SJSA1 (cell line): ENCODE data around the gene PIAS1. TPM values are rescaled to one million over a fixed set of nuclear protein-coding genes. Genes with fewer than 3 reads are reported as not detected.

Experiments used
- DNase-seq, 2 experiments: peaks; one replicate each; pipeline ENCODE4 v3.0.0-alpha.2; 2015 to 2020; ENCODE audit warnings: low spot score in 2 of 2, low read depth in 1 of 2
- H3K27ac ChIP-seq: fragments of 250-450 bp; sonication (Bioruptor Pico); 2 replicates; pipeline ENCODE4 v1.5.1; 2020; ENCODE audit warnings: mild to moderate bottlenecking, moderate library complexity
- H3K27me3 ChIP-seq: fragments of 250-450 bp; sonication (Bioruptor Pico); replicated peaks from 2 replicates; pipeline ENCODE4 v1.5.1; 2020; ENCODE audit warnings: mild to moderate bottlenecking, moderate library complexity
- H3K36me3 ChIP-seq: fragments of 250-450 bp; sonication (Bioruptor Pico); 2 replicates; pipeline ENCODE4 v1.5.1; 2020; ENCODE audit warnings: mild to moderate bottlenecking
- H3K4me1 ChIP-seq: fragments of 250-450 bp; sonication (Bioruptor Pico); replicated peaks from 2 replicates; pipeline ENCODE4 v1.6.1; 2021; ENCODE audit warnings: mild to moderate bottlenecking
- H3K4me3 ChIP-seq: fragments of 250-450 bp; sonication (Bioruptor Pico); 2 replicates; pipeline ENCODE4 v1.5.1; 2020; ENCODE audit warnings: mild to moderate bottlenecking
- H3K9me3 ChIP-seq: fragments of 250-450 bp; sonication (Bioruptor Pico); replicated peaks from 2 replicates; pipeline ENCODE4 v1.5.1; 2020; ENCODE audit warnings: mild to moderate bottlenecking
- total RNA-seq: library from RNA; depleted of rRNA; stranded (reverse); fragments of >200 nt; shearing (Covaris generic); gene quantifications from 2 replicates; pipeline ENCODE4 v1.2.3, GENCODE V29; 2014

PIAS1 gene
- total RNA-seq, 1 experiment from 2014 or later = 21.2 TPM

DNA sequence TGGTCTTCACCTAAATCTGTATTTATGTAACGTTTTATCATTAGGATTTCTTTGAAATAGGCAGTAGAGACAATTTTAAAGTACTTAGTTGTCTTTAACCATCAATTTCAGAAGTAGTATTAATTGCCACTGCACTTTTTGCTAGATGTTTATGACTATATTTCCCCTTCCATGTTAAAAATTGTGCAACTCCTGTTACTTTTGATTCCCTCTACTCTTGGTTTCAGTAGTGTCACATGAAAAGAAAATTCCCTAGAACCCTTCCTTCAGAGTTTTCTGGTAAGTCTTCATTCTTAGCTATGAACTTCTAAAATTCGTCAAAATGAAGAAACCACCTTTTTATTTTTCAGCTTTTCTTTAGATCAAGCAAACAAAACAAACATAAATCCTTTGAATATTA, 7.1 kb downstream of the PIAS1 start:
- H3K27ac ChIP-seq = no peak overlapping the region
- no peaks in the 10 kb centered on the region for H3K27me3 ChIP-seq
- no peak overlapping the region for H3K4me3 ChIP-seq
- no peak for DNase-seq
- no peaks in the 10 kb centered on the region for H3K9me3 ChIP-seq
- no peaks in the 10 kb centered on the region for H3K36me3 ChIP-seq
- H3K4me1 ChIP-seq = peaks cover 7% of the 10 kb centered on the region; the same call in 1 of the 2 replicates

DNA sequence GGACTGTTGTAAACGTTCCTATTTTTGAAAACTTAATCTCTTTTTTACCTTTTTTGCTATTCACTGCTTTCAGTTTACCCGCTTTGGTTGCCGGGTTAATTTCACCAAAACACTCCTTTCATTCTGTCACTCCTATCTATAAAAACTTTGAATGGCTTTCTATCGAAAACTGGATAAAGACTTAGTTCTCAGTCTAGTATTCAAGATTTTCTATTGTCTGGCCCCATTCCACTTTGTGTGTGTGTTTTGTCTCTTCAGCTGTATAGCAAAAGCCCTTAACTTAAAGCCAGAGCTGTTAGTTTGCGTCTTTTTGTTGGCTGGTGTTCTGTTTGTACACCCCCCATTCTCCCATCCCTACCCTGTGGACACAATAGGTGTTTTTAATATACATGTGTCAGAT, 7.5 kb downstream of the PIAS1 start:
- Histone ChIP-seq H3K4me1 (peaks cover 2% of the 10 kb centered on the region; the same call in 1 of the 2 replicates), H3K27ac (no peak overlapping the region), H3K4me3 (no peak overlapping the region), H3K9me3 (no peaks in the 10 kb centered on the region), H3K27me3 (no peaks in the 10 kb centered on the region), H3K36me3 (no peaks in the 10 kb centered on the region)
- no peak for DNase-seq

DNA sequence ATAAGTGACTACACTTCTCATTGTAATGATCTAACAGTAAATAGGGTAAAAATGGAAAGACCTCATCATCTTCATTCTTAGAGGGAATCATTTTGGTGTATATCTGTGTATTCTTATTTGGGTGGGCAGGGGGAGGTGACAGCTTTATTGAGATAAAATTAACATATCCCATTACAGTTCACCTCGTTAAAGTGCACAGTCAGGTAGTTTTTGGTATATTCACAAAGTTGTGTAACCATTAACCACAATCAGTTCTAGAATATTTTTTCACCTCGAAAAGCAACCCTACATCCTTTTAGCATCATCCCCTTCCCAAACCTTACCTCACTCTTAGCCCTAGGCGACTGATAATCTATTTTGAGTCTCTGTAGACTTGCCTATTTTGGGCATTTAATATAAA, 8.1 kb downstream of the PIAS1 start:
- no peak overlapping the region for H3K4me3 ChIP-seq
- H3K27me3 ChIP-seq = no peaks in the 10 kb centered on the region
- H3K36me3 ChIP-seq = no peaks in the 10 kb centered on the region
- no peaks in the 10 kb centered on the region for H3K9me3 ChIP-seq
- H3K4me1 ChIP-seq = no peaks in the 10 kb centered on the region
- no peak overlapping the region for H3K27ac ChIP-seq
- no peak for DNase-seq

DNA sequence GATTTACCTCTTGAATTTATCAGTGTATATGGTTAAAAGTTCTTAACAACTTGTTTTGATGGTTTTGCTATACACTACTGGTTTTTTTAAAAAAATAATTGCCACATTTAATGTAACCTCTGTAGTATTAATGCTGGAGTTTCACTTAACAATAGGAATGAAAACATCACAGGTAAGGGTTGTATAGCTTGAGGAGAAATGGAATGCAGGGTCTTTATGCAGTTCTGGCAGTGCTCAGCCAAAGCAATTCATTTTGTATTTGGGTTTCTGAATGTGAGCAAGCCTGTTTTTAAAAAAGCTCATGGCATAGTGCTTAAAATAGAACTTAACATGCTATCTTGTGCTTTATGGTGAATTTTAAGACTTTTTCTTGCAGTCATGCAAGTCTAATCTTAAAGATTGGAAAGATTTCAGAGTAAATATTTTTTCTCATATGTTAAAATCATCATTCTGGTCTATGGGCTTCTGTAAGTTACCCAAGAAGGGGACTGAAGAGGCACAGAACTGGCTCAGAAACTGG, 8.9 kb downstream of the PIAS1 start:
- Histone ChIP-seq H3K4me3 (no peak overlapping the region), H3K27me3 (no peaks in the 10 kb centered on the region), H3K36me3 (no peaks in the 10 kb centered on the region), H3K4me1 (no peaks in the 10 kb centered on the region), H3K9me3 (no peaks in the 10 kb centered on the region), H3K27ac (no peak overlapping the region)
- DNase-seq = no peak

DNA sequence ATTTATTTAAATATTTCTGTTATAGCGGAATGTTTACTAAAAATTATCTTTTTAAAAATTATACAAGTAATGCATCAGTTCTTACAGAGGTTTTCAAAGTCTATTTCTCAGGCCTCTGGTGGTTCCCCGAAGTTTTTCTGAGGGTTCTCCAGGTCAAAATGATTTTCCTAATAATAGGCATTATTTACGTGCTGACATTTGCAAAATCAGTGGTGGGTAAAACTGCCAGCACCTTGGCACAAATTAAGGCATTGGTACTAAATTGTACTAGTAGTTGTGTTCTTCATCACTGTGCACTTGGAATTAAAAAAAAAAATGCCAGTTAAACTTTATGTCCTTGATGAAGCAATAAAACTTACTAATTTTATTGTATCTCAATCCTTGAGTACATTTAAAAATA, 9.5 kb downstream of the PIAS1 start:
- Histone ChIP-seq H3K4me3 (no peak overlapping the region), H3K36me3 (no peaks in the 10 kb centered on the region), H3K9me3 (no peaks in the 10 kb centered on the region), H3K27ac (no peak overlapping the region), H3K4me1 (no peaks in the 10 kb centered on the region), H3K27me3 (no peaks in the 10 kb centered on the region)
- no peak for DNase-seq

DNA sequence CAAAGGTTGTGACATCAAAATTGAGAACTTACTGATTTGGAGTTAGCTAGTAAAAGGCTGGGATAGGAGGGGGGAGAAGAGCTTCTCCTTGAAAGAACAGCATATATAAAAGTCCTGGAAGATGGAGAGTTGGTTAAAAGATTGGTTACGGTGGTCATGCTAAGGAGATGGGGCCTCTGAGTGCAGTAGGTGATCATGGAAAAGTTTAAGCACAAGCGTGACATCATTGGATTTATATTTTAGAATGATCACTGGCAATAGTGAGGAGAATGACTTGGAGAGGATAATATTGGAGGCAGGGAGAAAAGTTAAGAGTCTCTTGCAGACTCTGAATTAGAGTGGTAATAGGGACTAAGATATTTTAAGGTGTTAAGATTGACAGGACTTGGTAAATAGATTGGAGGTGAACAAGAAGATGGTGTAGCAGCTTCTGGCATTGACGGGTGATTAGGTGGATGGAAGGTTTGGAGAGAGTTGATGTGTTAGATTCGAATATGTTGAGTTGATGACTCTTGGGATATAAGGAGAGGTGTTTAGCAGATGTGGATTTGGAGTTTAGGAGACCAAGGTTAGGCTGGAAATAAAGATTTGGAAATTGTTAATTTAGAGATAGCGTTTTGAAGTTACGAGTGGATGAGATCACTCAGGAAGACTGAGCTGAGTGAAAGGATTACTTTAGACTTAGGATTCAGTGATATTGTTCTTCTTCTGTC, 19.6 kb downstream of the PIAS1 start:
- Histone ChIP-seq H3K27me3 (no peaks in the 10 kb centered on the region), H3K9me3 (no peaks in the 10 kb centered on the region), H3K4me1 (no peaks in the 10 kb centered on the region), H3K36me3 (no peaks in the 10 kb centered on the region), H3K27ac (no peak overlapping the region), H3K4me3 (no peak overlapping the region)
- no peak for DNase-seq

DNA sequence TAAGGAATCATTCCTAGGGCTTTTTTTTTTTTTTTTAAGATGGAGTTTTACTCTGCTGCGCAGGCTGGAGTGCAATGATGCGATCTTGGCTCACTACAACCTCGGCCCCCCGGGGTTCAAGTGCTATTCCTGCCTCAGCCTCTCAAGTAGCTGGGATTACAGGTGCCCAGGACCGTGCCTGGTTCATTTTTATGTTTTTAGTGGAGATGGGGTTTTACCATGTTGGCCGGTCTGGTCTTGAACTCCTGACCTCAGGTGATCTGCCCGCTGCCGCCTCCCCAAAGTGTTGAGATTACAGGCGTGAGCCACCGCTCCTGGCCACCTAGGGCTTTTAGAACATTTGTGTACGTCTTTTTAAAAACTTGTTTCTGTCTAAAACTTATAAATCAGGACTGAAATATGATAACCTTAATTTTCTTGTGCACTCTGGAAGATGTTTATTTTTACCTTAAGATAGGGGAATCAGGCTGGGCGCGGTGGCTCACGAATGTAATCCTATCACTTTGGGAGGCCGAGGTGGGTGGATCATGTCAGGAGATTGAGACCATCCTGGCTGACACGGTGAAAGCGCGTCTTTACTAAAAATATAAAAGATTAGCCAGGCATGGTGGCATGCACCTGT, 21.8 kb downstream of the PIAS1 start:
- no peaks in the 10 kb centered on the region for H3K27me3 ChIP-seq
- no peak overlapping the region for H3K27ac ChIP-seq
- no peak overlapping the region for H3K4me3 ChIP-seq
- H3K9me3 ChIP-seq = no peaks in the 10 kb centered on the region
- 0 out of 2 replicates have a peak, but pooled peaks cover 4% of the 10 kb centered on the region for H3K36me3 ChIP-seq
- no peak for DNase-seq
- no peaks in the 10 kb centered on the region for H3K4me1 ChIP-seq

DNA sequence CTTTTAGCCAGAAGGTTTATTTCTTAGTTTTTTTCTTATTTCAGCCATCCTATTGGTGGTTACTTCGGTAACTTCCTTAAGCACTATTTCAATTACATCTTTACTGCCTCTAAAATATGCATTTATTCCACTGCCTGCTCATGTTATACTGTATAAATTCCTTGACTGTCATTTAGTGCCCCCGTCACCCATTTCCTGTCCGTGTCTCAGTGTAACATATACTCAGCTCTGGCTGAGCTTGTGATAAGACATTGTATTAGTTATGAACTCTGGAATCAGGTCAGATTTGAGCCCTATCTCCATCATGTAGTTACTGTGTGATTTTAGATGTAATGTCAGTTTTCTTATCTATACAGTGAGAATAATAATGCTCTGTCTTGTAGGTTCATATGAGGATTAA, 24.2 kb downstream of the PIAS1 start:
- Histone ChIP-seq H3K9me3 (no peaks in the 10 kb centered on the region), H3K27me3 (no peaks in the 10 kb centered on the region), H3K27ac (no peak overlapping the region), H3K4me3 (no peak overlapping the region), H3K36me3 (0 out of 2 replicates have a peak, but pooled peaks cover 4% of the 10 kb centered on the region), H3K4me1 (no peaks in the 10 kb centered on the region)
- no peak for DNase-seq

DNA sequence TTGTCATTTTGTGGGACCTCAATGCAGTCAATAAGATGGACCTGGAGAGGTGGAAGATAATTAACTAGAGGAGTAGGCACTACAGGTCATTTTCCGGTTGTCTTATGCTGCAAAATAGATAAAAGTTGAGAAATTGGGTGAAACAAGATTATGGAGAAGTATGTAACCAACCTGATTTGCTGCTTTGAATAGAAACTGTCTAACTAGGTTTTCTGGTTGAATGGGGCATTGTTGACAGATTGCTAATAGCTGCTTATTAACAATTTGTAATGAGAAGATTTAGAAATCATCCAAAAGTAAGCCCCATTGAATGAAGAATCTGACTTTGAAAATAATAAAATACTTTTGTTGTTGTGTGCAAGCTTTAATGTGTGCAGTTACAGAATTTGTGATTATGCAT, 26.2 kb downstream of the PIAS1 start:
- Histone ChIP-seq H3K36me3 (0 out of 2 replicates have a peak, but pooled peaks cover 4% of the 10 kb centered on the region), H3K9me3 (no peaks in the 10 kb centered on the region), H3K27me3 (no peaks in the 10 kb centered on the region), H3K27ac (no peak overlapping the region), H3K4me1 (no peaks in the 10 kb centered on the region), H3K4me3 (no peak overlapping the region)
- DNase-seq = no peak

DNA sequence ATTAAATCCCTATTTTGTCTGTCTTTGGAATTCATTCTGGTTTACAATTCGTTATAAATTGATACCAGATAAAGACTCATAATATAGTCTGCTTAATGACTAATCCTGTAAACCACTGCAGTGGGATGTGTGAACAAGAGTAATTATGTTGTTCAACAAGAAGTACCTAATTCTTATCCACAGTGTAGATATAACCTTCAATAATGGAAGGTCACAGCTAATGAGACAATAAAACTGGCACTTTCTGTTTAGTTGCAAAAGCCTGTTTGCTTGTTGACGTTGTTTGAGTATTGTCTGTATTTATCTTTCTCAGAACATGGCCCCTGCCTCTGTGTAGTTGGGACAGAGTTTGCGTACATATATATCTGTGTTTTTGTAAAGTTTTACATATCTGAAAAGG, 26.7 kb downstream of the PIAS1 start:
- H3K4me1 ChIP-seq = no peaks in the 10 kb centered on the region
- 0 out of 2 replicates have a peak, but pooled peaks cover 4% of the 10 kb centered on the region for H3K36me3 ChIP-seq
- no peaks in the 10 kb centered on the region for H3K9me3 ChIP-seq
- no peak overlapping the region for H3K27ac ChIP-seq
- DNase-seq = no peak
- H3K27me3 ChIP-seq = no peaks in the 10 kb centered on the region
- no peak overlapping the region for H3K4me3 ChIP-seq

DNA sequence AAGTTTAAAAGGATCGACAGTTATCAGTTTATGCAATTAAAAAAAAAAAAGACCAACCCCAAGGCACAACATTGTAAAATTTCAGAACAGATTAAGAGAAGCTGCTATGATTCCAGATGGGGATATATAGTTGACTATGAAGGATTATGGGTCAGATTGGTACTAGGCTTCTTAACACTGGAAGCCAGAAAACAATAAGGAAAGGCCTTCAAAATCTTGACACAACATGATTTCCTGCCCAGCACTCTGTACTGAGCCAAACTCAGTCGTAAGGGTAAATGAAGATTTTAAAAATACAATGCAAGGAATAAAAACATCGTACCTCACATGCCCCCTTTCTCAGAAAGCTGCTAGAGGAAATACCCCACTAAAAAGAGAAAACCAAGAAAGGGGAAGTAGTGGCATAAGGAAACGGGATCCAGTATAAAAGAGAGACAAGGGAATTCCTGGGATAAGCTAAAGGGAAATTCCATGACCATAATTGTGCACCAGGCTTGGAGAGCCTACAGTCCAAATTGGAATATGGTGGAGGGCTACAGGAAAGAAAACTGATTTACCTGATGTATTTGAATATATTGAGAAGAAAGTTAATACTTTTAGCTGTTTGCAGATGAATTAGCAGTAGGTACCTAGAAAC, 27.9 kb downstream of the PIAS1 start:
- H3K9me3 ChIP-seq = no peaks in the 10 kb centered on the region
- no peaks in the 10 kb centered on the region for H3K4me1 ChIP-seq
- no peaks in the 10 kb centered on the region for H3K27me3 ChIP-seq
- no peak overlapping the region for H3K4me3 ChIP-seq
- peaks cover 12% of the 10 kb centered on the region for H3K36me3 ChIP-seq
- H3K27ac ChIP-seq = no peak overlapping the region
- DNase-seq = no peak

DNA sequence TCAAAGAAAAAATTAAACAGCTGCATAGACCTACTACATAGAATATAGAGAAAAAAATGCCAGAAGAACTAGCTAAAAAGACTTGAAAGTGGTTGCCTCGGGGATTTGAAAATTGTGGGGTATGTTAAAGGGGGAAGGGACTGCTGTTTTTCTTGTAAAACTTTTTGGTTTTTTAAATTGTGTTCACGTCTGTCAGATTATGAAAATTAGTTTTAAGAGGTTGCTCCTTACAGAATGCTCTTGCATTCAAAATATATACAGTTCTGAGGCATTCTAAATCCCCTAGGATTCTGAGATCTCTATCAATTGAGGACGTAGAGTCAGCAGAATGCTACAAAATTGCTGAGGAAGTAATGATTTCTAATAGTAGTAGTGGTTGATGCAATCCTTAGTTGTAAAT, 28.6 kb downstream of the PIAS1 start:
- no peaks in the 10 kb centered on the region for H3K9me3 ChIP-seq
- no peak overlapping the region for H3K27ac ChIP-seq
- H3K36me3 ChIP-seq = peaks cover 19% of the 10 kb centered on the region
- no peak for DNase-seq
- H3K4me1 ChIP-seq = no peaks in the 10 kb centered on the region
- H3K27me3 ChIP-seq = no peaks in the 10 kb centered on the region
- no peak overlapping the region for H3K4me3 ChIP-seq

DNA sequence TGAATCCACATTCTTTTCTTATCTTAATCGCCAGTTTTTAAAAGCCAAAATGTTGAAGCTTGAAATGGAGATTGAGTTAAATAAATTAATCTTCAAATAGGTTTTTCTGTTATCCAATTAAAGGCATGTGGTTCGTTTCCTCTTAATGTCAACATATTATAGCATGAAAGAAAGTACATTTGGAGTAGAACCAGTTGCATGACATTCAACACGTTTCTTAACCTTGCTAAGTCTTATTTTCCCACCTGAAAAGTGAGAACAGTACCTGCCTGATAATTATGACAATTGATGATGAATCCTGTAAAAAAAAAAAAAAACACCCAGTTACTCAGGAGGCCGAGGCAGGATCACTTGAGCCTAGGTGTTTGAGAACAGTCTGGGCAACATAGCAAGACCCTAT, 29.3 kb downstream of the PIAS1 start:
- Histone ChIP-seq H3K27me3 (no peaks in the 10 kb centered on the region), H3K27ac (no peak overlapping the region), H3K9me3 (no peaks in the 10 kb centered on the region), H3K36me3 (peaks cover 20% of the 10 kb centered on the region), H3K4me1 (no peaks in the 10 kb centered on the region), H3K4me3 (no peak overlapping the region)
- DNase-seq = no peak

DNA sequence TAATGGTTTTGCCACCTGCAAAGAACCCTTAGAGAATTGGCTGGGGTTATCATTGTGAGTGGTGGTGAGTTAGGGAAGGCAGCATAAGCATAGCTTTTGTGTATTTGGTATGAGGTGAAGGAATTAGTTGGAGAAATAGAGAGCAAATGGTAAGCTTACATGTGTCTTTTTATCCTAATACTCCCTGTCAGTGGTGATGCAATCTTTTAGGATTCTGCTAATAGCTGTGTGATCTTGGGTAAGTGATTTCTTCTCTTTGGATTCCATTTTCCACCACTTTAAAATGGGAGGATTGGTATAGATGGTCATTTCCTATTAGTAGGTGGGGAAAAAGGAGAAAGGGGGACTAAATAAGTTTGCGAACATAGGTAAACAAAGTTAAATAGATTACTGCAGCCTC, 30.9 kb downstream of the PIAS1 start:
- Histone ChIP-seq H3K4me3 (no peak overlapping the region), H3K9me3 (no peaks in the 10 kb centered on the region), H3K4me1 (no peaks in the 10 kb centered on the region), H3K36me3 (peaks cover 22% of the 10 kb centered on the region), H3K27ac (no peak overlapping the region), H3K27me3 (no peaks in the 10 kb centered on the region)
- DNase-seq = no peak
